ENCODE data around the gene TAS2R41.
"Not testable (repeated sequence)": the region's sequence is repeated elsewhere in the genome, so short reads cannot be mapped to it uniquely, and the experiment has no call there.

The TAS2R41 gene

GRCh38 chr7:143516981-143517380 is 39.3 kb downstream of the TAS2R41 start:
- FAIRE-seq (no peak), DNase-seq (ENCODE audit: insufficient read length, low spot score) (no peak)
- TF ChIP-seq, protein P1, sequence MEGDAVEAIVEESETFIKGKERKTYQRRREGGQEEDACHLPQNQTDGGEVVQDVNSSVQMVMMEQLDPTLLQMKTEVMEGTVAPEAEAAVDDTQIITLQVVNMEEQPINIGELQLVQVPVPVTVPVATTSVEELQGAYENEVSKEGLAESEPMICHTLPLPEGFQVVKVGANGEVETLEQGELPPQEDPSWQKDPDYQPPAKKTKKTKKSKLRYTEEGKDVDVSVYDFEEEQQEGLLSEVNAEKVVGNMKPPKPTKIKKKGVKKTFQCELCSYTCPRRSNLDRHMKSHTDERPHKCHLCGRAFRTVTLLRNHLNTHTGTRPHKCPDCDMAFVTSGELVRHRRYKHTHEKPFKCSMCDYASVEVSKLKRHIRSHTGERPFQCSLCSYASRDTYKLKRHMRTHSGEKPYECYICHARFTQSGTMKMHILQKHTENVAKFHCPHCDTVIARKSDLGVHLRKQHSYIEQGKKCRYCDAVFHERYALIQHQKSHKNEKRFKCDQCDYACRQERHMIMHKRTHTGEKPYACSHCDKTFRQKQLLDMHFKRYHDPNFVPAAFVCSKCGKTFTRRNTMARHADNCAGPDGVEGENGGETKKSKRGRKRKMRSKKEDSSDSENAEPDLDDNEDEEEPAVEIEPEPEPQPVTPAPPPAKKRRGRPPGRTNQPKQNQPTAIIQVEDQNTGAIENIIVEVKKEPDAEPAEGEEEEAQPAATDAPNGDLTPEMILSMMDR (IDR thresholded peaks at IDR 0.05; ENCODE audit: insufficient read depth, missing control alignments) = no peak

GRCh38 chr7:143518521-143518920 is 40.8 kb downstream of the TAS2R41 start:
- FAIRE-seq (no peak), DNase-seq (ENCODE audit: insufficient read length, low spot score) (no peak)
- TF ChIP-seq, protein P1 (IDR thresholded peaks at IDR 0.05; ENCODE audit: insufficient read depth, missing control alignments) = no peak

DNA sequence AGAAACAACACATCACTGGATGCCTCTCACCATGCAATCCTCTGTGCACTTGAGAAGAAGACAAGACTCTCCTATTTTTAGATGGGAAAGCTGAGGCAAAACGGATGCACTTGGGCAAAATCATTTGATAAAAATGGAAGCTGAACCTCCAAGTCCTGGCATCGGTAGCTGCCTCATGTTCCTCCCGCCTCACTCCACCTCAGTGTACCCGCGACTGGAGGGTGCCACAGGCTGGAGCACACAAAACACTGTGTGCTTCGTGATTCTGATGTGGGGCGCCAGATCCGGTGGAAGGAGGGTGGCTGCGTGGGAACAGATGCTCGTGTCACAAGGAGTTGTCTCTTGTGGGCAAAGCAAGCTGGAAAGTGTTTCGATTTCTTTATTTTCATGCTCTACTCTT is 41.3 kb downstream of the TAS2R41 start:
- FAIRE-seq = no peak
- TF ChIP-seq, protein P1 (IDR thresholded peaks at IDR 0.05; ENCODE audit: insufficient read depth, missing control alignments) = no peak
- no peak for DNase-seq (ENCODE audit: insufficient read length, low spot score)

DNA sequence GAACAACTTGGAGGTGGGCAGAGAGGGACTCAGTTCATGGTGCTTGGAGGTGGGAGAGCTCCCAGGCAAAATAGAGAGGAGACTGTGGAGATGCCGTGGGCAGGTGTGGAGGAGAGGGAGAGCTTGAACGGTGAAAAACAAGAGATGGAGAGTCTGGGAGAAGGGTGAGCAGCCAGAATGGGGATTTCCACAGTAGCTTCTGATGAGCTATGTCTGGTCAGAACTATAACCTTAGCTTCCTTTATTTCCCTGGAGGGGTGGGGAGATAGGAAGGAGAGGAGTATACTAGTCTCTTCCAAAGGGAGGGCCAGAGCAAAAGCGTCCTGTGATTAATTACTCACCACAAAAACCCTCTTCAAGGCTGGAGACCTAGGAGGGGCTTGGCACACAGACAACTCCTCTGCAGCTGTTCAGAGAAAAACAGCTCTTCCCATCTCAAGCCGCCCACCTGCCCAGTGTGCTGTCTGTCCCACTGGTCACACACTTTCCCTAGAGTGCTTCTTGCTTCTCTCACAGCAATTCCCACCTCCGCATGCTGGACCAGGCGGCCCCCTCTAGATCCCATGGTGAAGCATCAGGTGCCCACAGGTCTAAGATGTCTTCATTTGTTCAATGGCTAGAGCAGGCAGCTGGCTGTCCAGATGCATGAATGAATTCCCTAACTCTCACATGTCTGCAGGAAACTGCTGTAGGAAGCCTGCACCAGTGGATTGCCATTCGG is 41.9 kb downstream of the TAS2R41 start:
- TF ChIP-seq, protein P1 (IDR thresholded peaks at IDR 0.05; ENCODE audit: insufficient read depth, missing control alignments) = no peak
- no peak for FAIRE-seq
- no peak for DNase-seq (ENCODE audit: insufficient read length, low spot score)

DNA sequence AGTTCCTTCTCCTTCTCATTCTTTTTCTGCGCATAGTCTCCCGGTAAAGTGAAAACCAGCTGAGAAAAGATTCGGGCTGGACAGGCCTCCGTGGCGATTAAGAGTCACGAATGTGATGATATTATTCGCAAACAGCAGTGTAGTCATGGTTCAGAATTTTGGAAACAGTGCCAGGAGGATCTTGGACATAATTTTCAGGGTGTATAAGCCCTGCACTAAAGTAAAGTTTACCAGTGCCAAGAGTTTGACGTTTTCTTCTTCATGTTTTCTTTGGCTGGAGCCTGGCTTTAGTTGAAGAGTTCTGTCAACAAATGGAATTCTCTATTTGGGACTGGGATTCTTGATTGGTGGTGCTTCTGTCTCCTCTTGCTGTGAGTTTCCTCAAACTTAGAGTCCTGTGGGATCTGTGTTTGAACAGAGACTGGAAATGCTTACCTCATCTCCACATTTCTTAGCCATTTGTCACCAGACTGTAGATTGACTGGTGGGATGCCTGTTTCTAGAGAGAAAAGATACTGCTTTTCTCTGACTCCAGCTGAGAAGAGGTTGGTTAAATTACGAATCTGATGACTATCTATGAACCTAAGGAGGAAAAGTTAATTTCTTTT is 44.7 kb downstream of the TAS2R41 start:
- FAIRE-seq; DNase-seq (ENCODE audit: insufficient read length, low spot score): not testable (repeated sequence)

All from D721Med (cell line).